Right ventricle myocardium inferior (tissue), 1 donor: ENCODE data around the gene IRF5. TPM values are rescaled to one million over a fixed set of nuclear protein-coding genes. Genes with fewer than 3 reads are reported as not detected.

Source experiments
- ATAC-seq: fragments of 200-7000 bp; cut with Tn5 transposase; one replicate; pipeline ENCODE4 v1.9.1; 2020; ENCODE audit warnings: mild to moderate bottlenecking, moderate library complexity
- DNase-seq: peaks from one replicate; pipeline ENCODE4 v3.0.0; 2021; ENCODE audit errors: missing footprints
- intact Hi-C: fragments of 100-400 bp; cut with DNase I; formaldehyde crosslinking; loops from one replicate; pipeline ENCODE4 v1.11.0; 2022
- long read RNA-seq: library from polyadenylated mRNA; unstranded; transcript quantifications from one replicate; pipeline ENCODE4 v2.0.0, GENCODE V29; 2021
- total RNA-seq: library from RNA; stranded (reverse); fragmentation: NEBNext Ultra II Directional; extraction: Animal tissue kit (Norgen Biotek cat#: 25700); gene quantifications from one replicate; pipeline ENCODE4 v1.2.1, GENCODE V29; 2021
- donor health status: DM: no; HTN: yes; CAD: no; lungs with severe emphysema.

Gene IRF5
- 3.3 TPM for total RNA-seq
- long read RNA-seq, partial matches to known transcripts = 1 of 2 reads
- long read RNA-seq, other reads (novel, unspliced or antisense) = 0 of 2 reads

GRCh38 chr7:128937647-128938543 lies at the start of gene IRF5:
TSS of gene IRF5 (plus strand) at chr7:128937927. CDS start at chr7:128942082, 4,155 bp downstream.
- intact Hi-C loops = no loop called here
- DNase-seq = peak; percentile 88
- peak; percentile 42 for ATAC-seq

- intact Hi-C loops = no loop called here
- DNase-seq (peak; percentile 22), ATAC-seq (no peak)
These were observed 49.5 kb upstream of the IRF5 start for GRCh38 chr7:128888039-128888755.

- intact Hi-C loops = no loop called here
- DNase-seq (peak; percentile 45), ATAC-seq (no peak)
These were observed 49.0 kb upstream of the IRF5 start for GRCh38 chr7:128888756-128889095.

GRCh38 chr7:128889121-128889520 lies 48.6 kb upstream of the IRF5 start:
- ATAC-seq (no peak), DNase-seq (peak; percentile 16)
- intact Hi-C loops = no loop called here

- ATAC-seq (no peak), DNase-seq (peak; percentile 68)
- intact Hi-C loops = loop anchor here (5.0 kb wide), 1 partner anchor 302 kb away; no protein-coding TSS in a partner anchor
These were observed 47.2 kb upstream of the IRF5 start for GRCh38 chr7:128890306-128891109.

GRCh38 chr7:128891110-128891941 lies 46.4 kb upstream of the IRF5 start:
- ATAC-seq (no peak), DNase-seq (peak; percentile 43)
- intact Hi-C loops = loop anchor here (5.0 kb wide), 1 partner anchor 301 kb away; no protein-coding TSS in a partner anchor

- DNase-seq (peak; percentile 22), ATAC-seq (no peak)
- intact Hi-C loops = loop anchor here (5.0 kb wide), 1 partner anchor 300 kb away; no protein-coding TSS in a partner anchor
These were observed 45.8 kb upstream of the IRF5 start for GRCh38 chr7:128891942-128892269.

- DNase-seq (peak; percentile 13), ATAC-seq (no peak)
- intact Hi-C loops = loop anchor here (5.0 kb wide), 1 partner anchor 300 kb away; no protein-coding TSS in a partner anchor
These were observed 45.0 kb upstream of the IRF5 start for GRCh38 chr7:128892521-128893250.

GRCh38 chr7:128893251-128894100 lies 44.3 kb upstream of the IRF5 start:
- no peak for ATAC-seq

GRCh38 chr7:128894101-128894440 lies 43.7 kb upstream of the IRF5 start:
- DNase-seq = peak; percentile 60

More at GRCh38 chr7:128893251-128894100, 44.3 kb upstream of the IRF5 start:
- DNase-seq = peak; percentile 60
- intact Hi-C loops = loop anchor here (5.0 kb wide), 1 partner anchor 299 kb away; no protein-coding TSS in a partner anchor

GRCh38 chr7:128895320-128895719 lies 42.4 kb upstream of the IRF5 start:
- ATAC-seq (no peak), DNase-seq (peak; percentile 13)
- intact Hi-C loops = no loop called here

More at GRCh38 chr7:128894101-128894440, 43.7 kb upstream of the IRF5 start:
- intact Hi-C loops = loop anchor here (5.0 kb wide), 1 partner anchor 298 kb away; no protein-coding TSS in a partner anchor
- no peak for ATAC-seq

- DNase-seq (no peak), ATAC-seq (no peak)
- intact Hi-C loops = no loop called here
These were observed 38.3 kb upstream of the IRF5 start for GRCh38 chr7:128899392-128899791.

- intact Hi-C loops = loop anchor here (5.0 to 10.0 kb wide), 2 partner anchors 192 to 315 kb away; no protein-coding TSS in a partner anchor
- no peak for ATAC-seq
These were observed 37.5 kb upstream of the IRF5 start for GRCh38 chr7:128900237-128900636.

GRCh38 chr7:128902761-128903585 lies 34.8 kb upstream of the IRF5 start:
- DNase-seq = peak; percentile 60
- ATAC-seq = no peak
- intact Hi-C loops = loop anchor here (5.0 to 10.0 kb wide), 2 partner anchors 189 to 312 kb away; no protein-coding TSS in a partner anchor

More at GRCh38 chr7:128900237-128900636, 37.5 kb upstream of the IRF5 start:
- DNase-seq = no peak

GRCh38 chr7:128903621-128904361 lies 33.9 kb upstream of the IRF5 start:
- ATAC-seq = no peak
- DNase-seq = peak; percentile 14
- intact Hi-C loops = loop anchor here (5.0 to 10.0 kb wide), 2 partner anchors 189 to 311 kb away; no protein-coding TSS in a partner anchor
